Measurements from ENCODE around the gene FRY. TPM values are rescaled to one million over a fixed set of nuclear protein-coding genes. Genes with fewer than 3 reads are reported as not detected.

FRY gene
- total RNA-seq, 4 donors from 2014 or later: 27.4 to 50.4 (median 39.4) TPM

DNA sequence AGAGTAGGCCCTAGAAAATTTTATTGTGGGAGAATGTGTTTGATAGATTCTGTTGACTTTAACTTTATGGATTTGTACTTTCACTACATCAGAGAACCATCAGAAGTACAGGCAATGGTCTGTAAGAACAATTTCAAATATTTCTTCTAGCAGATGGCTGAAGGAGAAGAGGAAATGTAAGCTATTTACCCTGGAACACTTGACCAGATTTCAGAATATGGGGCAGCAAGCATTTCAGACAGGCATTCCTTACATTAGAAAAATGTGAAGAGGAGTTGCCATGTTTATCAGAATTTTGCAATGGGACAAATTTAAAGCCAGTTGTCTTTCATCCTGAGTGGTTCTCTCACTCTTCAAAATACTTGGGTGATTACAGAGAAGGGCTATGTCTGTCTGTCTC lies 7.5 kb downstream of the FRY start:
- Histone ChIP-seq H3K27ac (no peak overlapping the region), H3K9me3 (no peaks in the 10 kb centered on the region), H3K36me3 (no peaks in the 10 kb centered on the region), H3K4me3 (replicated peaks in 1 of 3) (no peak overlapping the region), H3K4me1 (peaks cover 0 to 2% of the 10 kb centered on the region in 2 donors), H3K27me3 (no peaks in the 10 kb centered on the region)
- DNase-seq: no peak
- TF ChIP-seq POLR2A (IDR thresholded peaks at IDR 0.05): no peak
- TF ChIP-seq, protein P1, sequence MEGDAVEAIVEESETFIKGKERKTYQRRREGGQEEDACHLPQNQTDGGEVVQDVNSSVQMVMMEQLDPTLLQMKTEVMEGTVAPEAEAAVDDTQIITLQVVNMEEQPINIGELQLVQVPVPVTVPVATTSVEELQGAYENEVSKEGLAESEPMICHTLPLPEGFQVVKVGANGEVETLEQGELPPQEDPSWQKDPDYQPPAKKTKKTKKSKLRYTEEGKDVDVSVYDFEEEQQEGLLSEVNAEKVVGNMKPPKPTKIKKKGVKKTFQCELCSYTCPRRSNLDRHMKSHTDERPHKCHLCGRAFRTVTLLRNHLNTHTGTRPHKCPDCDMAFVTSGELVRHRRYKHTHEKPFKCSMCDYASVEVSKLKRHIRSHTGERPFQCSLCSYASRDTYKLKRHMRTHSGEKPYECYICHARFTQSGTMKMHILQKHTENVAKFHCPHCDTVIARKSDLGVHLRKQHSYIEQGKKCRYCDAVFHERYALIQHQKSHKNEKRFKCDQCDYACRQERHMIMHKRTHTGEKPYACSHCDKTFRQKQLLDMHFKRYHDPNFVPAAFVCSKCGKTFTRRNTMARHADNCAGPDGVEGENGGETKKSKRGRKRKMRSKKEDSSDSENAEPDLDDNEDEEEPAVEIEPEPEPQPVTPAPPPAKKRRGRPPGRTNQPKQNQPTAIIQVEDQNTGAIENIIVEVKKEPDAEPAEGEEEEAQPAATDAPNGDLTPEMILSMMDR (IDR thresholded peaks at IDR 0.05): no peak
- intact Hi-C loops (cut with DNase I): no loop called here

DNA sequence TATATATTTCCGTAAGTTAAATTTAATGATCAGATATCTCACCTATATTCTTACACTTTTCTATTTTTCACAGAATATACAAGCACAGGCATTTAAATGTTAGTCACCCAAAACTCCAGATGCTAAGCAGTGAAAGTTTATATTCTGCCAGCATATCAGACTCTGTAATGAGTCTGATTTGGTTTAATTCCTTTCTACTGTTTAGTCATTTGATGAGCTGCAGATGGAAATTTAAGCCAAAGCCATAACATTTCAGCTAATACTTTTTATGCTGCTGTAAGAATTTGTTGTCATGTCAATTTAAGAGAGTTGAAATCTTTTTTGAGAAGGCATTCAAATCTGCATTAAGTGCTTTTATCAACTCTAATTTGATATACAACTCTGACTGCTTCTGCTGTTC lies 8.0 kb downstream of the FRY start:
- WGBS, 2 donors: 95 to 100% methylated on average over 1 of the region's 1 CpG
- no peak for DNase-seq
- TF ChIP-seq, protein P1 (IDR thresholded peaks at IDR 0.05): no peak
- Histone ChIP-seq H3K27me3 (no peaks in the 10 kb centered on the region), H3K9me3 (no peaks in the 10 kb centered on the region), H3K36me3 (no peaks in the 10 kb centered on the region), H3K27ac (no peak overlapping the region), H3K4me3 (replicated peaks in 1 of 3) (no peak overlapping the region), H3K4me1 (peaks cover 0 to 2% of the 10 kb centered on the region in 2 donors)
- intact Hi-C loops (cut with DNase I): no loop called here

- H3K4me3 ChIP-seq (replicated peaks in 1 of 3): no peak overlapping the region
- H3K36me3 ChIP-seq: no peaks in the 10 kb centered on the region
- intact Hi-C loops (cut with DNase I): no loop called here
- H3K9me3 ChIP-seq: no peaks in the 10 kb centered on the region
- no peak for DNase-seq
- WGBS, 2 donors: 92 to 93% methylated on average over 3 of the region's 3 CpGs
- TF ChIP-seq, protein P1 (IDR thresholded peaks at IDR 0.05): no peak
- no peak for TF ChIP-seq POLR2A (IDR thresholded peaks at IDR 0.05)
- no peak overlapping the region for H3K27ac ChIP-seq
- peaks cover 0 to 2% of the 10 kb centered on the region in 2 donors for H3K4me1 ChIP-seq
- no peaks in the 10 kb centered on the region for H3K27me3 ChIP-seq
Measured at GRCh38 chr13:32040052-32040642, 8.6 kb downstream of the FRY start.

- DNase-seq: no peak
- no peak overlapping the region for H3K4me3 ChIP-seq (replicated peaks in 1 of 3)
- intact Hi-C loops (cut with DNase I): no loop called here
- no peaks in the 10 kb centered on the region for H3K9me3 ChIP-seq
- H3K4me1 ChIP-seq: peaks cover under 1 to 2% of the 10 kb centered on the region in 2 donors
- H3K36me3 ChIP-seq: no peaks in the 10 kb centered on the region
- 91 to 93% methylated on average over 3 of the region's 3 CpGs for WGBS, 2 donors
- TF ChIP-seq POLR2A (IDR thresholded peaks at IDR 0.05): no peak
- TF ChIP-seq, protein P1 (IDR thresholded peaks at IDR 0.05): no peak
- H3K27me3 ChIP-seq: no peaks in the 10 kb centered on the region
- H3K27ac ChIP-seq: no peak overlapping the region
Measured at GRCh38 chr13:32040689-32041088, 9.1 kb downstream of the FRY start.

DNA sequence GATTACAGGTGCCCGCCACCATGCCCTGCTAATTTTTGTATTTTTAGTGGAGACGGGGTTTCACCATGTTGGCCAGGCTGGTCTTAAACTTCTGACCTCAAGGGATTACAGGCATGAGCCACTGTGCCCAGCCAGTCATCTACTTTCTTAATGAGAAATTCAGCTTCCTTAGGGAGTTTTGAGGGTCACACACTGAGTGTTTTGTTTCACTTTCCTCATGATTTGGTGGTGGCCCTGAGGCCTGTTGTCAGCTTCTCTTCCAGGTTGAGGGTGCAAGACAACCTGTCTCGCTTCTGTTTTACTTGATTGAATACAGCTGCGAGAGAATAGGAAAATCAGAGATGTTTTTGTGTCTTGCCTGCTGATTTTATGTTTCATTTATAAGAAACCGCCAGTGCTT lies 9.9 kb downstream of the FRY start:
- no peaks in the 10 kb centered on the region for H3K9me3 ChIP-seq
- DNase-seq: no peak
- no peak for TF ChIP-seq POLR2A (IDR thresholded peaks at IDR 0.05)
- TF ChIP-seq, protein P1 (IDR thresholded peaks at IDR 0.05): no peak
- intact Hi-C loops (cut with DNase I): no loop called here
- no peaks in the 10 kb centered on the region for H3K36me3 ChIP-seq
- H3K27ac ChIP-seq: no peak overlapping the region
- WGBS, 2 donors: 95 to 100% methylated on average over 5 of the region's 5 CpGs
- H3K4me3 ChIP-seq (replicated peaks in 1 of 3): no peak overlapping the region
- H3K27me3 ChIP-seq: no peaks in the 10 kb centered on the region
- peaks cover 6 to 8% of the 10 kb centered on the region in 2 donors for H3K4me1 ChIP-seq
